GM12873 (cell line): ENCODE measurements around the gene RNF144A.

Experiments
- CTCF ChIP-seq: IDR thresholded peaks from 2 replicates; pipeline ENCODE4 v1.5.1; 2012; ENCODE audit warnings: low read depth, mild to moderate bottlenecking, moderate library complexity, low read length, control low read depth; ENCODE audit not compliant: insufficient read depth; ENCODE audit errors: missing control alignments

RNF144A gene

GRCh38 chr2:6917761-6918421, 679 bp downstream of the RNF144A start:
- TF ChIP-seq CTCF, result no peak

GRCh38 chr2:6919901-6920742, 2.9 kb downstream of the RNF144A start:
- TF ChIP-seq CTCF, result no peak

GRCh38 chr2:6920743-6921064, 3.5 kb downstream of the RNF144A start:
- TF ChIP-seq CTCF, result no peak

GRCh38 chr2:6921321-6921922, 4.2 kb downstream of the RNF144A start:
- no peak for TF ChIP-seq CTCF

- peak; percentile 31 for TF ChIP-seq CTCF
Measured at GRCh38 chr2:6922201-6922656, 5.0 kb downstream of the RNF144A start.

GRCh38 chr2:6923319-6923718, 6.1 kb downstream of the RNF144A start:
- TF ChIP-seq CTCF, result no peak
